Esophagus (tissue), 2 donors: ENCODE data around the gene ENTHD1. TPM values are rescaled to one million over a fixed set of nuclear protein-coding genes. Genes with fewer than 3 reads are reported as not detected.

ENCODE experiments used
- H3K27ac ChIP-seq, 2 donors: one replicate each; pipeline ENCODE4 v1.5.1; 2013; ENCODE audit warnings: low read depth in 2 of 2, mild to moderate bottlenecking in 2 of 2, inconsistent platforms in 1 of 2, low read length in 1 of 2, moderate library complexity in 1 of 2
- H3K27me3 ChIP-seq, 2 donors: one replicate each; pipeline ENCODE4 v1.6.1; 2013; ENCODE audit warnings: low read length in 2 of 2, control low read depth in 1 of 2, mild to moderate bottlenecking in 1 of 2; ENCODE audit not compliant: insufficient read depth in 2 of 2, control insufficient read depth in 1 of 2
- H3K36me3 ChIP-seq, 2 donors: one replicate each; pipeline ENCODE4 v1.6.1; 2013; ENCODE audit warnings: low read length in 1 of 2; ENCODE audit not compliant: control insufficient read depth in 2 of 2, insufficient read depth in 2 of 2
- H3K4me1 ChIP-seq, 2 donors: one replicate each; pipeline ENCODE4 v1.6.1; 2013; ENCODE audit warnings: low read length in 1 of 2; ENCODE audit not compliant: control insufficient read depth in 2 of 2, insufficient read depth in 2 of 2
- H3K4me3 ChIP-seq, 2 donors: one replicate each; pipeline ENCODE4 v1.5.1; 2013; ENCODE audit warnings: low read length in 2 of 2, mild to moderate bottlenecking in 2 of 2, low read depth in 1 of 2, moderate library complexity in 1 of 2
- H3K9me3 ChIP-seq, 2 donors: one replicate each; pipeline ENCODE4 v1.6.1; 2013; ENCODE audit warnings: mild to moderate bottlenecking in 2 of 2, low read depth in 1 of 2, low read length in 1 of 2, moderate library complexity in 1 of 2; ENCODE audit not compliant: control insufficient read depth in 2 of 2, insufficient read depth in 1 of 2
- WGBS, 2 donors: extraction: QIAGEN DNeasy Blood & Tissue Kit; methylation state at CpG; one replicate each; pipeline ENCODE4 v1.1.7; 2013; 5-methylcytosine and 5-hydroxymethylcytosine counted together
- polyA plus RNA-seq, 2 donors: library from polyadenylated mRNA; stranded (reverse); fragments of 200-250 nt; gene quantifications; one replicate each; pipeline ENCODE4 v1.2.3, GENCODE V29; 2013
- donor health status: healthy with polysubstance abuse.
- donor health status: Bipolar disorder and iron deficiency.

Gene ENTHD1
- polyA plus RNA-seq, 2 donors: not detected

DNA sequence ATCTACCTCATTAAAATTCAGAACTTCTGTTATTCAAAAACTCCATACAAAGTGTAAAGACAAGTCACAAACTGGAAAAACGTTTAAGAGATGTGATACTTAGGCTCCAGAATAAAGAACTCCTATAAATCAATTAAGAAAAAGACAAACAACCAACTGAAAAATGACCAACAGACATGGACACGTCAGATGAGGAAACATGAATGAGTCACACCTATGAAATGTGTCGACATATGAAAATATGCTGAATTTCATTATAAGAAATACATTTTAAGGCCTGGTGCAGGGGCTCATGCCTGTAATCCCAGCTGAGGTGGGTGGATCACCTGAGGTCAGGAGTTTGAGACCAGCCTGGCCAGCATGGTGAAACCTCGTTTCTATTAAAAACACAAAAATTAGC lies 78.7 kb downstream of the ENTHD1 start:
- Histone ChIP-seq H3K36me3 (no peaks in the 10 kb centered on the region), H3K27ac (no peak overlapping the region), H3K4me1 (no peaks in the 10 kb centered on the region), H3K9me3 (no peaks in the 10 kb centered on the region), H3K4me3 (no peak overlapping the region), H3K27me3 (no peaks in the 10 kb centered on the region)
- WGBS, 2 donors: 46 to 47% methylated on average over 4 of the region's 4 CpGs

DNA sequence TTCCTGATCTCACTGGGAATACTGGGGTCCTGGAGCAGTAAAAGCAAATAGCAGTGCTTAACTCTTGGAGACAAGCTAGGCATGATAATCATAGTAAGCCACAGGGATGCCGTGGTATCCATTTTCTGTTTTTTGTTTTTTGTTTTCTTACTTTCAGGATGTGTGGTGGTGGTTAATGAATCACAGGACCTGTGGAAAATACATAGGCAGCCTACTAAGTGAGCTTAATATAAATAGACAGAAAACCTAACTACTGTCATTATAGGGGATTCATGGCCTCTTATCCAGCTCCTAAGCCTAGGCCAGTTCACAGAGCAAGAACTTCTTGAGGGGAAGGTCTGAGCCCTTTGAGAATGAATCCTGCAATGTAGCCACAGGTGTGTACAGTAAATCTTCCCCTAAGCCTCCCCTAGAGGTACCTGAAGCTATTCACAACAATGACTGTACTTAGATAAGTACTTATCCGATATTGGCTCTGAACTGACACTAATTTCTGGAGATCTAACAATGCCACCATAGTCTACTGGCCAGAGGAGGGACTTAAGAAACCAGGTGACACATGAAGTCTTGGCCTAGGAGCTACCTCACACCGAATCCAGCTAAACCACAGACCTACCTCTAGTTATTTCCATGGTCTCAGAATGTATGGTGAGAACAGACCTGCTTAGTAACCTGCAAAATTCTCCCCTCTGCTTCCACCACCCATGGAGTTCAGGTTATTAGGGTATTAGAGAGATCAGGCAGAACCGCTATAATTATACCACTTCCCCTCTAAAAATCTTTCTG lies 83.6 kb downstream of the ENTHD1 start:
- H3K27me3 ChIP-seq: no peaks in the 10 kb centered on the region
- WGBS, 2 donors: 74 to 83% methylated on average over 4 of the region's 4 CpGs
- no peaks in the 10 kb centered on the region for H3K4me1 ChIP-seq
- no peak overlapping the region for H3K4me3 ChIP-seq
- no peak overlapping the region for H3K27ac ChIP-seq
- no peaks in the 10 kb centered on the region for H3K9me3 ChIP-seq
- no peaks in the 10 kb centered on the region for H3K36me3 ChIP-seq

DNA sequence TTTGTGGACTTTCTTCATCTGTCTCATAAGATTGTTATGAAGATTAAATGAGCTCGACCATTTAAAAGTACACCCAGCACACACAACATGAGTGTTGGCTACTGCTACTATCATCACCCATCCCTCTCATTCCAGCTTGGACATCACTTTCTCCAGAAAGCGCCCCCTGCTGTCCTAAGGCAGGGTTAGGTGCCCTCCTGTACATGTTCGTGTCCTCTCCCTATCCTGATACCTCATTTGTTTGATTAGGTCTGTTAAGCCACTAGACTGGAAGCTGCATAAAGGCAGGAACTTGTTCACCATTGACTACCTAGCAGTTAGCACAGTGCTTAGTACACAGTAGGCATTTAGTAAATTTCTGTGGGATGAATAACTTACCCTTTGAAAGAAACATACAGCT lies 85.5 kb downstream of the ENTHD1 start:
- 38 to 43% methylated on average over 3 of the region's 3 CpGs for WGBS, 2 donors
- Histone ChIP-seq H3K4me1 (no peaks in the 10 kb centered on the region), H3K27ac (no peak overlapping the region), H3K4me3 (no peak overlapping the region), H3K27me3 (no peaks in the 10 kb centered on the region), H3K9me3 (no peaks in the 10 kb centered on the region), H3K36me3 (no peaks in the 10 kb centered on the region)

DNA sequence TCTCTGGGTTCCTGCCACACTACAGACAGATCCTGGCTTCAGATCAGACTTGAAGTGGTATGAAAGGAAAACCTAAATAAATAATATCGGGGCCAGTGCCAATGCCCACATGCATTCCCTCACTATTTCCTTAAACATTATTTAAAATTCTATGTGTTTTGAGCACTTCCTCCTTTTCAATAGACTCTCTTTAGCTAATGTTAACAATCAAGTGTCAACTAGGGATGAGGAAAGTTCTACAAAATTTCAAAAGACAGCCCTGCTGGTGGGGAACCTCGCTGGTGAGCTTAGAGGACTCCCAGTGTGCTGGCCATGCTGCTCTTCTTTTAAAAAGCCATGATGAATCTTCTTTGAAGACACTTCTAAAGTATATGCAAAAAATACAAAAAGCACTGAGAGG lies 87.5 kb downstream of the ENTHD1 start:
- H3K4me3 ChIP-seq: no peak overlapping the region

DNA sequence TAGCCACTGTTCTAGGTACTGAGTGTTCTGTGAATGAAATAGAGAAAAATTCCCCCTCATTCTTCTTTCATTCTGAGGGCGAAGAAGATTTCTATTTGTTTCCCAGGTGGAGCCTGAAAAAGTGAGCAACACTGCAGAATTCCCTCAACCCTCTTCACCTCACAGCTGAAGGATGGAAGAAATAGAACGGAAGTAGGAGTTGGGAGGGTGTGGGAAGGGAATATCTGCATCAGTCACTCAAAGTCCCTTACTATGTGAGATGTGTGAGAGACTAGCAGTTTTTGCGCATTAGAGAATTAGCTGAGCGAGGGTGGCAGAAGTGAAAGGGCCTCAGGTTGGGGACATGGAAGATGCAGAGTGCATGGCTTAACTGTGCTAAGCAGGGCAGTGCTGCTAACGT lies 88.4 kb downstream of the ENTHD1 start:
- H3K27ac ChIP-seq: no peak overlapping the region
- no peak overlapping the region for H3K4me3 ChIP-seq
- WGBS, 2 donors: 88 to 91% methylated on average over 5 of the region's 5 CpGs

More for the DNA sequence above, 87.5 kb downstream of the ENTHD1 start:
- Histone ChIP-seq H3K36me3 (no peaks in the 10 kb centered on the region), H3K9me3 (no peaks in the 10 kb centered on the region), H3K27ac (no peak overlapping the region), H3K27me3 (peaks cover 0 to 4% of the 10 kb centered on the region in 2 donors), H3K4me1 (no peaks in the 10 kb centered on the region)
- whole genome bisulfite sequencing, 2 donors: 50 to 55% methylated on average over 2 of the region's 2 CpGs

DNA sequence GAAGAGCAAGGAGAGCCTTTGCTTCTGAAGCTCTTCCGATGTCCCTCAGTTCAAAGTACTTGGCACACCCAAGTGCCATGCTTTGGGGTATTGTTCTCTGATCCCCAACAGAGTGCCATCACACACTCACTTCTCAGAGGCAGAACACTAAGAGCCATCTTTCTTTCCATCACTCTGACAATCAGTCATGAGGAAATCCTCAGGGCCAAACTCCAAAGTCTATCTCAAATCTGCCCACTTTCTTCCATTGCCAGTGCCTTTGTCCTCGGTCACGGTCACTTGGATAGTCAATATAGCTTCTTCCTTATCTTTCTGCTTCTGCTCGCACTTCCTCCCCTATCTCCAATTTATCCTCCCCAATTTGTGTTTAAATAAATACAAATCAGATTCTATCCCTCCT lies 90.9 kb downstream of the ENTHD1 start:
- Histone ChIP-seq H3K27ac (no peak overlapping the region), H3K9me3 (peaks cover 0 to 9% of the 10 kb centered on the region in 2 donors), H3K27me3 (peaks cover 0 to 4% of the 10 kb centered on the region in 2 donors), H3K4me3 (no peak overlapping the region), H3K4me1 (no peaks in the 10 kb centered on the region), H3K36me3 (no peaks in the 10 kb centered on the region)
- WGBS, 2 donors: 81 to 92% methylated on average over 4 of the region's 4 CpGs

More for the DNA sequence above, 88.4 kb downstream of the ENTHD1 start:
- H3K27me3 ChIP-seq: peaks cover 0 to 4% of the 10 kb centered on the region in 2 donors
- no peaks in the 10 kb centered on the region for H3K9me3 ChIP-seq
- H3K36me3 ChIP-seq: no peaks in the 10 kb centered on the region
- H3K4me1 ChIP-seq: no peaks in the 10 kb centered on the region

DNA sequence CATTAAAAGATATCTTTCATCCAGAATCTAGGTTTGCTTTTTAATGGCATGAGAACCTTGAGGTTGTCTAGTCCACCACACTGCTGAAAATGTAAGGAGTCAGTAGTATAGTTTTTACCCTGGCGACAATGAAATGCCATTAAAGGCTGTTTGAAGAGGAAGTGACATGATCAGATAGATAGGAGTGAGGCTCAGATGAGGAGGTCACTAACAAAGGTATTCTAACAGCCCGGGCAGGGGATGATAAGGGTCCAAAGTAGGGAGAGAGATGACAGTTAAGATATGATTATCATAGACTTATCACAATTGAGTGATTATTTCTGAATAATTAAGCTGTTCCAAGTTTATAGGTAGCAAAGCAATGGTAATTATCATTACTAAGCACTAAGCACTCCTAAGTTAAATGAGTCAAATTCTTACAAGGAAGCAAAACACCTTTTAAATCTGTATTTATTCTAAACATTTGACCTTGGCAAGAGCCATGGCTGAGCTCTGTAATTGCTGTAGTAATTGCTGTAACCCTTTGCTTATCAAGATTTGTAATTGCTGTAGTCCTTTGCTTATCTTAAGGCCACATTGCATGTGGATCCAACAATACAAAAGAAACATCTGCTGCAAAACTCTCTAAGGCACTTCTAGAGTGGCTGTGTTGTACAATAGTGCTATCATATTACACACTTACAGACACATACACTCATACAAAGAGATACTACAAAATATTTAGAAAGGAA lies 92.6 kb downstream of the ENTHD1 start:
- no peaks in the 10 kb centered on the region for H3K36me3 ChIP-seq
- H3K4me3 ChIP-seq: no peak overlapping the region
- H3K4me1 ChIP-seq: no peaks in the 10 kb centered on the region
- WGBS, 2 donors: 55 to 64% methylated on average over 2 of the region's 2 CpGs
- H3K9me3 ChIP-seq: peaks cover 0 to 9% of the 10 kb centered on the region in 2 donors
- H3K27me3 ChIP-seq: peaks cover 0 to 4% of the 10 kb centered on the region in 2 donors
- no peak overlapping the region for H3K27ac ChIP-seq

DNA sequence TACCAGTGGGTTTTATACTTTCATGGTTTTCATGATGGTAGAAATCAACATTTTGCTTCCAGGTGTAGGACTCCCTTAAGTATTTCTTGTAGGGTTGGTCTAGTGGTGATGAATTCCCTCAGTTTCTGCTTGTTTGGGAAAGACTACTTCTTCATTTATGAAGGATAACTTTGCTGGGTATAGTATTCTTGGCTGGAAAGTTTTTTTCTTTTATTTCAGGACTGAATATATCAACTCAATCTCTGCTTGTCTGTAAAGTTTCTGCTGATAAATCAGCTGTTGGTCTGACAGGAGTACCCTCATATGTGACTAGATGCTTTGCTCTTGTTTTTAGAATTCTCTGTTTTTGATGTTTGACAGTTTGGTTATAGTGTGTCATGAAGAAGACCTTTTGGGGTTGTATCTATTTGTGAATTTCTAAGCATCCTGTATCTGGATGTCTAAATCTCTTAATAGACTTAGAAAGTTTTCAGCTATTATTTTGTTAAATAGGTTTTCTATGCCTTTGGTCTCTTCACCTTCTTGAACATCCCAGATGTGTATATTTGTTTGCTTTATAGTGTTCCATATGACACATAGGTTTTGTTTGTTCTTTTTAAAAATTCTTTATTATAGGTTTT lies 95.9 kb downstream of the ENTHD1 start:
- H3K9me3 ChIP-seq: peaks cover 0 to 9% of the 10 kb centered on the region in 2 donors
- no peak overlapping the region for H3K27ac ChIP-seq
- no peaks in the 10 kb centered on the region for H3K36me3 ChIP-seq
- no peak overlapping the region for H3K4me3 ChIP-seq
- peaks cover 0 to 4% of the 10 kb centered on the region in 2 donors for H3K27me3 ChIP-seq
- no peaks in the 10 kb centered on the region for H3K4me1 ChIP-seq

DNA sequence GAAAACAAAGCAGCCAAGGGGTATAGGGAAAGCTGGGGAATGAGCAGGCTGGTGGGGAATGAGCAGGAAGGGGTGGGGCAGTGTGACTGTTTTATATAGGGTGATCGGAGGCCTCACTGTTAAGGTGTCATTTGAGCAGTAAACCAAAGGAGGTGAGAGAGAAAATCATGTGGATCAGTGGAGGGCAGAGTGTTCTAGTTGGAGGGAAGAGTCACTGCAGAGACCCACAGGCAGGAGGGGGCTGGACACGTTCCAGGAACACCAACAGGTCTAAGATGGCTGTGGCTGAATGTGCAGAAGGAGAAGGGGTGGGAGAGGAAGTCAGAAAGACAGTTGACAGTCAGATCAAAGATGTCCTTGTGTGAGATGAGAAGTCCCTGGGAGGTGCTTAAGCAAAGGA lies 103.8 kb downstream of the ENTHD1 start:
- Histone ChIP-seq H3K4me1 (no peaks in the 10 kb centered on the region), H3K9me3 (no peaks in the 10 kb centered on the region), H3K36me3 (no peaks in the 10 kb centered on the region), H3K4me3 (no peak overlapping the region), H3K27ac (no peak overlapping the region), H3K27me3 (no peaks in the 10 kb centered on the region)
- 50 to 55% methylated on average over 2 of the region's 2 CpGs for WGBS, 2 donors
